H1 (cell line): ENCODE measurements around the gene BCAR3.

Source experiments
- FOSL1 ChIP-seq: IDR thresholded peaks from 2 replicates; pipeline ENCODE4 v1.6.1; 2011; ENCODE audit warnings: mild to moderate bottlenecking, low read depth, low read length, moderate library complexity; ENCODE audit not compliant: insufficient read depth
- JUND ChIP-seq: IDR thresholded peaks from 2 replicates; pipeline ENCODE4 v1.6.1; 2011; ENCODE audit warnings: mild to moderate bottlenecking, improper control_type of control experiment, low read length
- KDM1A ChIP-seq: fragments of 200-600, 300-600 bp; sonication (generic); IDR thresholded peaks from 2 replicates; pipeline ENCODE4 v1.7.1; 2016; ENCODE audit warnings: mild to moderate bottlenecking, low read length, borderline replicate concordance
- POLR2A ChIP-seq, 2 experiments: IDR thresholded peaks; 1 replicate in 1 of 2; 2 replicates in 1 of 2; pipeline ENCODE4 v1.6.1; 2011; ENCODE audit warnings: low read depth in 2 of 2, low read length in 2 of 2, mild to moderate bottlenecking in 2 of 2; ENCODE audit errors: control extremely low read depth in 1 of 2
- SIX5 ChIP-seq: IDR thresholded peaks from 2 replicates; pipeline ENCODE4 v1.6.1; 2011; ENCODE audit warnings: mild to moderate bottlenecking, low read depth, low read length
- SRF ChIP-seq: IDR thresholded peaks from 2 replicates; pipeline ENCODE4 v1.6.1; 2011; ENCODE audit warnings: mild to moderate bottlenecking, low read depth, low read length, moderate library complexity
- SUZ12 ChIP-seq: fragments of 200-600 bp; sonication (generic); IDR thresholded peaks from 2 replicates; pipeline ENCODE4 v1.6.1; 2012; ENCODE audit warnings: mild to moderate bottlenecking, inconsistent platforms, low read length, moderate library complexity, mixed read lengths
- TAF1 ChIP-seq: IDR thresholded peaks from 2 replicates; pipeline ENCODE4 v1.6.1; 2011; ENCODE audit warnings: mild to moderate bottlenecking, low read depth, low read length
- TAF7 ChIP-seq: optimal IDR thresholded peaks from 2 replicates; pipeline ENCODE3; 2011; ENCODE audit warnings: low read depth, mild to moderate bottlenecking, inconsistent platforms, low read length, moderate library complexity, borderline replicate concordance
- TF ChIP-seq, protein P1 (sequence below), 3 experiments: IDR thresholded peaks; 1 replicate in 2 of 3; 2 replicates in 1 of 3; pipeline versions ENCODE4 v1.5.1 to v1.6.1; 2011; ENCODE audit warnings: low read length in 3 of 3, mild to moderate bottlenecking in 3 of 3, inconsistent platforms in 2 of 3, low read depth in 1 of 3, moderate library complexity in 1 of 3; ENCODE audit not compliant: insufficient read depth in 1 of 3; ENCODE audit errors: control extremely low read depth in 1 of 3

DNA sequence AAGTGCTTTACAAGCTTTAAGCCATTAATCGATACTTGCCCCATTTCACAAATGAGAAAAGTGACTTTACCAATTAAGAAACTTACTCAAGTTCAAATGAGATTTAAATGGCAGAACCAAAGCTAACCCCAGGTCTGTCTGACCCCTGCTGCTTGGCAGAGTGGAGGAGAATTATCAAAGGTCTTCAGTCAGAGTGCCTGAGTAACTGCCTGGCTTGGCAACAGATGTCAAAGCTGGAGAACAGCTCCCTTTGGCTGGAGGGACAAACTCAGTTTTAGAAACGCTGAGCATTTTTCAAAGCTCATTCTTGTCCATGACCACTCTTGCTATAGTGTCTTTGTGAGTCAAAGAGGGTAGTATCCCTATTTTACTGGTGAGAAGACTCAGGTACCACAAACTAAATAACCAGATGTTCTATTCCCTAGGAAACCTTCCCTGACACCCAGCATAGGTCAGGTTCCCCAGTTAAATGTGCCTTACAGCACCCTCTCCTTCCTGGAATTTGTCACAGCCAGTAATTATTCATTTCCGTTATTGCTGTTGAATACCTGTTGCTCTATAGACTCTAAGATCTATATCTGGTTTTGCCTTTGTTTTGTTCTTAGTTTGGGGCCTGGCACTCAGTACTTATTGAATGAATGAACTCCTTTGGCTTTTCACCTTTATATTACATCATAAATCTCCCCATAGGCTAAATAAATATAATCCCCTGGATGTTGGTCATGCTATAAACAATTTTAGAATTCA lies 5.0 kb upstream of the BCAR3 start:
- TF ChIP-seq, protein P1, sequence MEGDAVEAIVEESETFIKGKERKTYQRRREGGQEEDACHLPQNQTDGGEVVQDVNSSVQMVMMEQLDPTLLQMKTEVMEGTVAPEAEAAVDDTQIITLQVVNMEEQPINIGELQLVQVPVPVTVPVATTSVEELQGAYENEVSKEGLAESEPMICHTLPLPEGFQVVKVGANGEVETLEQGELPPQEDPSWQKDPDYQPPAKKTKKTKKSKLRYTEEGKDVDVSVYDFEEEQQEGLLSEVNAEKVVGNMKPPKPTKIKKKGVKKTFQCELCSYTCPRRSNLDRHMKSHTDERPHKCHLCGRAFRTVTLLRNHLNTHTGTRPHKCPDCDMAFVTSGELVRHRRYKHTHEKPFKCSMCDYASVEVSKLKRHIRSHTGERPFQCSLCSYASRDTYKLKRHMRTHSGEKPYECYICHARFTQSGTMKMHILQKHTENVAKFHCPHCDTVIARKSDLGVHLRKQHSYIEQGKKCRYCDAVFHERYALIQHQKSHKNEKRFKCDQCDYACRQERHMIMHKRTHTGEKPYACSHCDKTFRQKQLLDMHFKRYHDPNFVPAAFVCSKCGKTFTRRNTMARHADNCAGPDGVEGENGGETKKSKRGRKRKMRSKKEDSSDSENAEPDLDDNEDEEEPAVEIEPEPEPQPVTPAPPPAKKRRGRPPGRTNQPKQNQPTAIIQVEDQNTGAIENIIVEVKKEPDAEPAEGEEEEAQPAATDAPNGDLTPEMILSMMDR (IDR thresholded peaks at IDR 0.05; ENCODE audit: control extremely low read depth in 1 of 3, insufficient read depth in 1 of 3, low read depth in 1 of 3, low read length in 3 of 3) = no peak
- no peak for TF ChIP-seq JUND
- TF ChIP-seq SIX5 = no peak
- no peak for TF ChIP-seq TAF7
- TF ChIP-seq SUZ12 = no peak
- no peak for TF ChIP-seq POLR2A (IDR thresholded peaks at IDR 0.05; ENCODE audit: control extremely low read depth in 1 of 2, low read depth in 2 of 2, low read length in 2 of 2)
- no peak for TF ChIP-seq KDM1A
- TF ChIP-seq TAF1 = no peak
- TF ChIP-seq SRF = no peak
- no peak for TF ChIP-seq FOSL1
